ENCODE results near the gene CYBA. TPM values are rescaled to one million over a fixed set of nuclear protein-coding genes. Genes with fewer than 3 reads are reported as not detected.

The CYBA gene
- total RNA-seq, 1 donor = 250 TPM

DNA sequence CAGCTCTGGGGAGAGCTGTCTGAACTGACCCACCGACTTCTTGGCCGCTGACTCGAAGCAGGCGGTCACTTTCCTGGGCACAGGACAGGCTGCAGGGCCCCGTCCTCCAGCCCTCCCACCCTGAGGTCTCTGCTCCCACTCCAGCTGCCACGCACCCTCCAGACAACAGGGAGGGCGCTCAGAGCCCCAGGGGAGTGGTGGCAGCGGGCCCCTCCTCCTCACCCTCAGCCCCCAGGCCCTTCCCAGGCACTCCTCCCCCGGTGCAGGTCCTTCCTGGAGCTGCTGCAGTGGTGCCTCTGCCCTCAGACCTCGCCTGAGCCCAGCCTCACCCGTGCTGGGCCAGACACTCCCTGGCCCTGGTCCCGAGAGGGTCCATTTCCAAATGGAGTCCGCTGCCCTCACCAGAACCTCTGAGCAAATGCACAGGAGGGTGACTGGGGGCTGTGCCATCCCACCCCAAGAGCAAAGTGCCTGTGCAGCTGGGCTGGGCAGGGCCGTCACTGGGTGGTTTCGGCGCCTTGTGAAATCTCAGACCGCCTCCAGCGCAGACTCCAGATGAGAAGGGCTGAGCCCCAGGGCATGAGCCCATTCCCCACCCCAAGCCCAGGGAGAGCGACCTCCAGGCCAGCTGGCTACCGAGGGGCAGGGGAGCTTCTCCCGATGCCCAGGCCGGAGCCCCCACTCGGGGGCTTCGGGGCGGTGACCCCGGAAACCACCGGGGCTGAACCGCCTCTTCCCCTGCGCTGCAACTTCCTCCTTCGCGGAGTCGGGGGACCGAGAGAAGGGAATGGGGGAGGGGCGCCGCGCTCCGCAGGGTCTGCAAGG lies 717 bp downstream of the CYBA start:
- Histone ChIP-seq H3K9me3 (ENCODE audit: low read depth, low read length) (no peaks in the 10 kb centered on the region), H3K4me1 (ENCODE audit: insufficient read depth, low read length) (peaks cover 11% of the 10 kb centered on the region), H3K79me2 (ENCODE audit: insufficient read depth, low read length) (peaks cover 3% of the 10 kb centered on the region), H4K20me1 (ENCODE audit: insufficient read depth, low read length) (peaks cover 13% of the 10 kb centered on the region), H3K4me2 (ENCODE audit: insufficient read depth, low read length) (peak overlapping the region; percentile 88), H3K27ac (ENCODE audit: low read depth, low read length) (peak overlapping the region; percentile 12), H3K27me3 (ENCODE audit: insufficient read depth, low read length) (no peaks in the 10 kb centered on the region), H3K4me3 (ENCODE audit: insufficient read depth, low read length) (peak overlapping the region; percentile 85), H3K36me3 (ENCODE audit: insufficient read depth, low read length) (peaks cover 8% of the 10 kb centered on the region), H2AFZ (ENCODE audit: low read length) (peak overlapping the region; percentile 62)
- no peak for TF ChIP-seq CTCF (IDR thresholded peaks at IDR 0.05; ENCODE audit: extremely low read depth, low read depth, low read length)
- peak; percentile 98 for DNase-seq (ENCODE audit: insufficient read length, low spot score, missing footprints)

GRCh38 chr16:88649195-88649923 lies 1.5 kb downstream of the CYBA start:
- H2AFZ ChIP-seq (ENCODE audit: low read length) = no peak overlapping the region
- peak overlapping the region; percentile 88 for H3K4me2 ChIP-seq (ENCODE audit: insufficient read depth, low read length)
- no peaks in the 10 kb centered on the region for H3K27me3 ChIP-seq (ENCODE audit: insufficient read depth, low read length)
- H3K4me1 ChIP-seq (ENCODE audit: insufficient read depth, low read length) = peaks cover 11% of the 10 kb centered on the region
- peak; percentile 90 for DNase-seq (ENCODE audit: insufficient read length, low spot score, missing footprints)
- H3K27ac ChIP-seq (ENCODE audit: low read depth, low read length) = no peak overlapping the region
- H3K4me3 ChIP-seq (ENCODE audit: insufficient read depth, low read length) = peak overlapping the region; percentile 85
- peaks cover under 1% of the 10 kb centered on the region for H3K36me3 ChIP-seq (ENCODE audit: insufficient read depth, low read length)
- TF ChIP-seq CTCF (IDR thresholded peaks at IDR 0.05; ENCODE audit: extremely low read depth, low read depth, low read length) = no peak
- H3K79me2 ChIP-seq (ENCODE audit: insufficient read depth, low read length) = peaks cover 3% of the 10 kb centered on the region
- no peaks in the 10 kb centered on the region for H3K9me3 ChIP-seq (ENCODE audit: low read depth, low read length)
- peaks cover 13% of the 10 kb centered on the region for H4K20me1 ChIP-seq (ENCODE audit: insufficient read depth, low read length)

DNA sequence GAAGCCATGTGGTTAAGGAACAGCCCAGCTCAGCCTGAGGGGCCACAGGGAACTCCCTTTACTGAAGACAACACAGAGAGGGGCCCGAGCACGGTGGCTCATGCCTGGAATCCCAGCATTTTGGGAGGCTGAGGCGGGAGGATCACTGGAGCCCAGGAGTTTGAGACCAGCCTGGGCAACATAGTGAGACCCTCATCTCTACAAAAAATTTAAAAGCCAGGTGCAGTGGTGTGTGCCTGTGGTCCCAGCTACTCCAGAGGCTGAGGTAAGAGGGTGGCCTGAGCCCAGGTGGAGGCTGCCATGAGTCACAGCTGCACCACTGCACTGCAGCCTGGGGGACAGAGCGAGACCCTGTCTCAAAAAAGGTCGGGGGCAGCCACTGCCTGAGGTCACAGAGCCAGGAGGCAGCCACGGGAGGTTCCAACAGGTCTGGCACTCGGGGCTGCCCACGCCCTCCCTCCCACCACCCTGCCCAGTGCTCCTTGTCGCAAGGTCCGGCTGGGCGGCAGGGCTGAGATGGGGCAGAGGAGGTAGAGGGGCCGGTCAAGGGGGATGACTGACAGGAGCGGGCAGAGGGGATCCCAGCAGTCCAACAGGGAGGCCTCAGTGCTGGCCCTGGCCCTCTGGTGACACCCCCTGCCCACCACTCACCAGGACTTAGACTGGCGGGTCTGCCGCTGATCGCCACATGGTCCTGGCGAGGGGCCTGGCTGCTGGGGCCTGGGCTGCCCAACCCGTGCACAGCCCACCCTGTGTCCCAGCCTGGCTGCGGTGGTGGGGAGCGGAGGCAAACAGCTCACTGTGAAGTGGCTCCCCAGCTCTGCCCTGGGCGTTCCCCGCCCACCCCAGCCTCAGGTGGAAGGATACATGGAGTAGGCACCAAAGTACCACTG lies 3.4 kb downstream of the CYBA start:
- Histone ChIP-seq H3K27ac (ENCODE audit: low read depth, low read length) (no peak overlapping the region), H3K36me3 (ENCODE audit: insufficient read depth, low read length) (no peaks in the 10 kb centered on the region), H3K27me3 (ENCODE audit: insufficient read depth, low read length) (no peaks in the 10 kb centered on the region), H3K79me2 (ENCODE audit: insufficient read depth, low read length) (peaks cover 3% of the 10 kb centered on the region), H3K9me3 (ENCODE audit: low read depth, low read length) (no peaks in the 10 kb centered on the region), H4K20me1 (ENCODE audit: insufficient read depth, low read length) (peaks cover 13% of the 10 kb centered on the region), H2AFZ (ENCODE audit: low read length) (no peak overlapping the region), H3K4me1 (ENCODE audit: insufficient read depth, low read length) (peaks cover 11% of the 10 kb centered on the region), H3K4me2 (ENCODE audit: insufficient read depth, low read length) (no peak overlapping the region), H3K4me3 (ENCODE audit: insufficient read depth, low read length) (no peak overlapping the region)
- no peak for TF ChIP-seq CTCF (IDR thresholded peaks at IDR 0.05; ENCODE audit: extremely low read depth, low read depth, low read length)
- no peak for DNase-seq (ENCODE audit: insufficient read length, low spot score, missing footprints)

Measured in osteoblast (primary cell).